ENCODE data around the gene POU6F1.

DNA sequence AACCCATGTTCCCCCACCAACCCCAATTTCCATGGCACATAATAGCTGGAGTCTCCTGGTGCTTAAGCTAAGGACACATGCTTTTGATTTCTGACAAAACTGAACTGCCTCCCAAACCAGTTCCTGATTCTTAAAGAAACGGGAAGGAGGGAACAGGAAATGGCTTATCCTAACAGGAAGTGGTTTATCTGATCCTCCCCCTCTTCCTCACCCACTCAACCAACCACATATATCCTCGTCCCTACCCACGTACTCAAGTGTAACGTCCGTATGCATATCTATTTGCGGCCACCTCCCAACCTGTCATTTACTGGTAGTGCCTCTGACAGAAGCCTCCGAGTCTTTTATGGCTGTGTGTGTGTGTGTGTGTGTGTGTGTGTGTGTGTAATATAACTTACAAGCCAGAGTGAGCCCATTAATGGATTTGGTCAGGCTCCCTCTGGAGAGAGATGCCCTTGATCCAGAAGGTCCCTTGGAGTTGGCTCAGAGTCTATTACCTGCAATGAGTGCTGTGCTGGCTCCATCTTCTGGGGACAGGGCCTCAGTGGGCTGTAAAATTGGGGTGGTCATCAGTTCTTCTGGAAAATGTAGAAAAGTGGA is 28.5 kb upstream of the POU6F1 start:
- TF ChIP-seq POLR2AphosphoS5 (IDR thresholded peaks at IDR 0.05; ENCODE audit: low read depth, low read length) = no peak
- no peak for TF ChIP-seq RFX5 (IDR thresholded peaks at IDR 0.05; ENCODE audit: borderline replicate concordance, low read depth, low read length)
- TF ChIP-seq, protein P1, sequence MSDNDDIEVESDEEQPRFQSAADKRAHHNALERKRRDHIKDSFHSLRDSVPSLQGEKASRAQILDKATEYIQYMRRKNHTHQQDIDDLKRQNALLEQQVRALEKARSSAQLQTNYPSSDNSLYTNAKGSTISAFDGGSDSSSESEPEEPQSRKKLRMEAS (IDR thresholded peaks at IDR 0.05) = no peak
- no peak for TF ChIP-seq TAF1 (IDR thresholded peaks at IDR 0.05; ENCODE audit: low read depth, low read length)
- TF ChIP-seq, protein P2, sequence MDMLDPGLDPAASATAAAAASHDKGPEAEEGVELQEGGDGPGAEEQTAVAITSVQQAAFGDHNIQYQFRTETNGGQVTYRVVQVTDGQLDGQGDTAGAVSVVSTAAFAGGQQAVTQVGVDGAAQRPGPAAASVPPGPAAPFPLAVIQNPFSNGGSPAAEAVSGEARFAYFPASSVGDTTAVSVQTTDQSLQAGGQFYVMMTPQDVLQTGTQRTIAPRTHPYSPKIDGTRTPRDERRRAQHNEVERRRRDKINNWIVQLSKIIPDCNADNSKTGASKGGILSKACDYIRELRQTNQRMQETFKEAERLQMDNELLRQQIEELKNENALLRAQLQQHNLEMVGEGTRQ (IDR thresholded peaks at IDR 0.05; ENCODE audit: low read length) = no peak
- TF ChIP-seq POLR2A (IDR thresholded peaks at IDR 0.05; ENCODE audit: control extremely low read depth in 1 of 2, low read depth in 2 of 2, low read length in 2 of 2) = no peak
- TF ChIP-seq, protein P3, sequence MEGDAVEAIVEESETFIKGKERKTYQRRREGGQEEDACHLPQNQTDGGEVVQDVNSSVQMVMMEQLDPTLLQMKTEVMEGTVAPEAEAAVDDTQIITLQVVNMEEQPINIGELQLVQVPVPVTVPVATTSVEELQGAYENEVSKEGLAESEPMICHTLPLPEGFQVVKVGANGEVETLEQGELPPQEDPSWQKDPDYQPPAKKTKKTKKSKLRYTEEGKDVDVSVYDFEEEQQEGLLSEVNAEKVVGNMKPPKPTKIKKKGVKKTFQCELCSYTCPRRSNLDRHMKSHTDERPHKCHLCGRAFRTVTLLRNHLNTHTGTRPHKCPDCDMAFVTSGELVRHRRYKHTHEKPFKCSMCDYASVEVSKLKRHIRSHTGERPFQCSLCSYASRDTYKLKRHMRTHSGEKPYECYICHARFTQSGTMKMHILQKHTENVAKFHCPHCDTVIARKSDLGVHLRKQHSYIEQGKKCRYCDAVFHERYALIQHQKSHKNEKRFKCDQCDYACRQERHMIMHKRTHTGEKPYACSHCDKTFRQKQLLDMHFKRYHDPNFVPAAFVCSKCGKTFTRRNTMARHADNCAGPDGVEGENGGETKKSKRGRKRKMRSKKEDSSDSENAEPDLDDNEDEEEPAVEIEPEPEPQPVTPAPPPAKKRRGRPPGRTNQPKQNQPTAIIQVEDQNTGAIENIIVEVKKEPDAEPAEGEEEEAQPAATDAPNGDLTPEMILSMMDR (IDR thresholded peaks at IDR 0.05; ENCODE audit: control extremely low read depth in 1 of 3, insufficient read depth in 1 of 3, low read depth in 1 of 3, low read length in 3 of 3) = peak in 2 of 3 experiments; percentile 39 to 40; a peak in 3 of 4 replicates
- TF ChIP-seq ZNF274 (IDR thresholded peaks at IDR 0.05; ENCODE audit: borderline replicate concordance, extremely low read depth, low read length) = no peak
- no peak for TF ChIP-seq CREB1 (IDR thresholded peaks at IDR 0.05)

Data from H1 (cell line).